Lower leg skin (tissue), 4 donors: ENCODE data around the gene DISP2. TPM values are rescaled to one million over a fixed set of nuclear protein-coding genes. Genes with fewer than 3 reads are reported as not detected.
A peak's percentile ranks its signal among the peaks of the same experiment; 100 is the strongest.

Source experiments
- DNase-seq, 2 donors: peaks; one replicate each; pipeline ENCODE4 v3.0.0-alpha.2; 2019; ENCODE audit warnings: low spot score in 2 of 2
- H3K4me3 ChIP-seq: fragments of 200-600 bp; sonication (generic); 2 replicates; pipeline ENCODE4 v1.5.1; 2017; ENCODE audit warnings: mild to moderate bottlenecking, low read depth; ENCODE audit not compliant: poor library complexity, severe bottlenecking
- CTCF ChIP-seq, 3 donors: fragments of 450-650 bp; IDR thresholded peaks; one replicate each; pipeline ENCODE4 v1.5.1; 2016; ENCODE audit warnings: antibody characterized with exemption in 3 of 3, mild to moderate bottlenecking in 3 of 3, moderate library complexity in 2 of 3
- POLR2A ChIP-seq, 2 donors: fragments of 450-650 bp; IDR thresholded peaks; one replicate each; pipeline ENCODE4 v1.6.1; 2016 to 2017; ENCODE audit warnings: antibody characterized with exemption in 2 of 2, mild to moderate bottlenecking in 1 of 2, moderate library complexity in 1 of 2
- WGBS, 2 donors: methylation state at CpG; one replicate each; pipeline ENCODE4 v1.1.5; 2018; 5-methylcytosine and 5-hydroxymethylcytosine counted together
- intact Hi-C: fragments of 100-400 bp; cut with DNase I; formaldehyde crosslinking; loops from one replicate; pipeline ENCODE4 v1.15.0; 2023; ENCODE audit warnings: low total_unique reads
- total RNA-seq, 4 donors: library from RNA; depleted of rRNA; stranded (reverse); fragments of >200 nt; gene quantifications; one replicate each; pipeline ENCODE4 v1.1.0, GENCODE V29; 2016

The DISP2 gene
- total RNA-seq, 4 donors from 2014 or later, result 0.05 to 0.08 (median 0.06) TPM; not detected in 1

DNA sequence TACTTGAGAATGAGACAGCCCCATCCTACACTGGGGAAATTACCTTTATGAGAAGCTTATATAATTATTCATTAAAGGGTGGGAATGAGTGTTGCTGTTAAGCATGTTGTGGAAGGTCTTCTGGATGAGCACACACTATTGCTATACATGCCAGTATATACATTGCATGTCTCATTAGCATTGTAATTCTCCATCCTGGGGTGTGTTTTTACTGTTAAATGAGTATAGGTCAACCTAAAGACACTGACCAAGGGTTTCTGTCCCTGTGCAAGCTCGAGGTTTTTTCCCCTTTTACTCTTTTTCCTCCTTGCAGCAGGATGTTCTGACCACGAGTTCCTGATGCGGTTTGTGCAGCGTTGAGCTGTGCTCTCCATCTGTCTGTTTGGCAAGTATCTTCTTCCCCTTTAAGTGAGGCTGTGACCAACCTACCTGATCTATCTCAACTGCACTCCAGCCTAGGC is 40.4 kb downstream of the DISP2 start:
- no peak for DNase-seq
- H3K4me3 ChIP-seq, result no peak overlapping the region
- TF ChIP-seq CTCF (IDR thresholded peaks at IDR 0.05) (no peak), POLR2A (IDR thresholded peaks at IDR 0.05) (no peak)
- WGBS, 2 donors, result 62 to 77% methylated on average over 4 of the region's 4 CpGs
- intact Hi-C loops, result no loop called here

DNA sequence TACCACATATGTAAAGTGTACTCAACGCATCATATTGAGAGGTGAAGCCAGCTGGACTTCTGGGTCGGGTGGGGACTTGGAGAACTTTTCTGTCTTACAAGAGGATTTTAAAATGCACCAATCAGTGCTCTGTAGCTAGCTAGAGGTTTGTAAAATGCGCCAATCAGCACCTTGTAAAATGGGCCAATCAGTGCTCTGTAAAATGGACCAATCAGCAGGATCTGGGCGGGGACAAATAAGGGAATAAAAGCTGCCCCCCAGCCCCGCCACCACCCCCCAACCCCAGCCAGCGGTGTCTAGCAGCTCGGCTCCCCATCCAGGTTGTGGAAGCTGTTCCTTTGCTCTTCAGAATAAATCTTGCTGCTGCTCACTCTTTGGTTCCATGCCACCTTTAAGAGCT is 41.4 kb downstream of the DISP2 start:
- H3K4me3 ChIP-seq, result no peak overlapping the region
- TF ChIP-seq CTCF (IDR thresholded peaks at IDR 0.05) (no peak), POLR2A (IDR thresholded peaks at IDR 0.05) (no peak)
- DNase-seq, result no peak
- 86 to 88% methylated on average over 7 of the region's 7 CpGs for WGBS, 2 donors
- intact Hi-C loops, result no loop called here

- intact Hi-C loops, result no loop called here
- peak within 1 kb of the TSS; percentile 34 for H3K4me3 ChIP-seq
- 8 to 15% methylated on average over 36 to 47 of the region's 54 CpGs for WGBS, 2 donors
- TF ChIP-seq CTCF (IDR thresholded peaks at IDR 0.05) (no peak), POLR2A (IDR thresholded peaks at IDR 0.05) (no peak)
- peak; percentile 88 to 97 for DNase-seq
Observed at GRCh38 chr15:40405501-40406381, 47.7 kb downstream of the DISP2 start, which contains the start of gene IVD. Gene IVD, plus strand, starts transcription at chr15:40405795. Its CDS starts 33 bp downstream, at chr15:40405828.

GRCh38 chr15:40407330-40407990 is 49.4 kb downstream of the DISP2 start:
- TF ChIP-seq CTCF (IDR thresholded peaks at IDR 0.05) (no peak), POLR2A (IDR thresholded peaks at IDR 0.05) (no peak)
- 83 to 89% methylated on average over 8 of the region's 8 CpGs for WGBS, 2 donors
- intact Hi-C loops, result no loop called here
- no peak overlapping the region for H3K4me3 ChIP-seq
- no peak for DNase-seq

DNA sequence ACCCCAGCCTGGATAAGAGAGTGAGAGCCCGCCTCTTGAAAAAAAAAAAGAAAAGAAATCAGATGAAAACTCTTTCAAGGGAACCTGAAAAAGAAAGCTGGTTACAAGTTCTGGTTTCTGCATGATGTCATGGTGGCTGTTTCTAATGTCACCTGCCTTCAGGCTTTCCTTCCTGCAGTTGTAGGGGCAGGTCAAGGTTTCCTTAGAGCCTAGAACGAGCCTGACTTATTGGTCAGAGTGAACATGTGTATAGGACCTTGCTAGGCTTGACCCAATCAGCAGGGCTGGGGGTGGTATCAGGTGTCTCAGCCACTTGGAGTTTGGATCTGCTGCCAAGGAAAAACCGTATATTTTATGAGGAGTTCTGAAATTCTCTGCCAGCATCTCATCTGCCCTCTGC is 51.3 kb downstream of the DISP2 start:
- DNase-seq, result no peak
- no peak overlapping the region for H3K4me3 ChIP-seq
- TF ChIP-seq CTCF (IDR thresholded peaks at IDR 0.05), result no peak
- TF ChIP-seq POLR2A (IDR thresholded peaks at IDR 0.05), result no peak
- 82 to 85% methylated on average over 3 of the region's 3 CpGs for WGBS, 2 donors
- intact Hi-C loops, result no loop called here
